ENCODE results near the gene SHROOM3.

GRCh38 chr4:76504613-76505465, 69.8 kb downstream of the SHROOM3 start:
- TF ChIP-seq POLR2A (IDR thresholded peaks at IDR 0.05; ENCODE audit: low read length) (no peak), GATA1 (IDR thresholded peaks at IDR 0.05; ENCODE audit: low read depth, low read length) (no peak)

All from erythroblast (primary cell).